SK-N-MC (cell line): ENCODE measurements around the gene KRTAP4-9.
"Not testable (repeated sequence)": the region's sequence is repeated elsewhere in the genome, so short reads cannot be mapped to it uniquely, and the experiment has no call there.

Experiments
- DNase-seq: peaks from one replicate; pipeline ENCODE4 v3.0.0-alpha.2; 2011; ENCODE audit warnings: low read depth, low spot score
- H3K27ac ChIP-seq: fragments of 200-600 bp; sonication (generic); 2 replicates; pipeline ENCODE4 v1.5.1; 2016; ENCODE audit warnings: mixed run types
- H3K36me3 ChIP-seq: fragments of 200-600 bp; sonication (generic); 2 replicates; pipeline ENCODE4 v1.6.1; 2017; ENCODE audit warnings: antibody characterized with exemption, low read length, mixed read lengths; ENCODE audit not compliant: insufficient read depth
- H3K4me3 ChIP-seq: fragments of 200-600 bp; sonication (generic); 2 replicates; pipeline ENCODE4 v1.5.1; 2016
- H3K9ac ChIP-seq: fragments of 200-600 bp; sonication (generic); 2 replicates; pipeline ENCODE4 v1.8.0; 2017; ENCODE audit warnings: mixed run types, mixed read lengths; ENCODE audit not compliant: insufficient read length
- H3K9me3 ChIP-seq: fragments of 200-600 bp; sonication (generic); 2 replicates; pipeline ENCODE4 v1.6.1; 2017; ENCODE audit warnings: low read depth, mild to moderate bottlenecking, antibody characterized with exemption, low read length, moderate library complexity, mixed read lengths
- EZH2 ChIP-seq: fragments of 200-600 bp; sonication (generic); IDR thresholded peaks from one replicate; pipeline ENCODE4 v1.6.1; 2017; ENCODE audit warnings: antibody characterized with exemption
- FOXP2 ChIP-seq: optimal IDR thresholded peaks from 2 replicates; pipeline ENCODE3; 2011; ENCODE audit warnings: mild to moderate bottlenecking, moderate library complexity; ENCODE audit not compliant: insufficient read depth; ENCODE audit errors: extremely low read length, control extremely low read depth
- POLR2AphosphoS5 ChIP-seq: IDR thresholded peaks from 2 replicates; pipeline ENCODE4 v1.6.1; 2012; ENCODE audit warnings: mild to moderate bottlenecking, low read depth, low read length, borderline replicate concordance

The KRTAP4-9 gene

DNA sequence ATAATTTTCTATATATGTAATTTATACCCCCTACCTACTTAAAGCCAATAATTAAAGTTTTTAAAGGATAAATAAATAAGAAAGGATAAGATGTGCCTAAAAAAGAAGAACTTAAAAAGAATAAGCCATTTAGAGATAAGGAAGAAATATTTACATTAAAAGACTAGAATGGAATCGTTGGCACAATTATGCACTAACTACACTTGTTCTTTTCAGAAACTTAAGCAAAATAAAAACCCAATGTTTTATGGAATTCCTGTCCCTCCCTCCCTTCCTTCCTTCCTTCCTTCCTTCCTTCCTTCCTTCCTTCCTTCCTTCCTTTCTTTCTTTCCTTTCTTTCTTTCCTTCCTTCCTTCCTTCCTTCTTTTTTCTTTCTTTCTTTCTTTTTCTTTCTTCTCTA lies 39.7 kb downstream of the KRTAP4-9 start:
- no peak; the same call in 1 of the 2 replicates for TF ChIP-seq POLR2AphosphoS5
- no peak for TF ChIP-seq FOXP2
- no peak for TF ChIP-seq EZH2
- H3K27ac ChIP-seq: peak overlapping the region; percentile 100
- no peak overlapping the region for H3K9ac ChIP-seq
- H3K36me3 ChIP-seq: peaks cover 12% of the 10 kb centered on the region; the same call in 1 of the 2 replicates
- DNase-seq: peak; percentile 96
- H3K4me3 ChIP-seq: peak overlapping the region; percentile 18; the same call in 1 of the 2 replicates
- peaks cover 15% of the 10 kb centered on the region; the same call in 1 of the 2 replicates for H3K9me3 ChIP-seq

DNA sequence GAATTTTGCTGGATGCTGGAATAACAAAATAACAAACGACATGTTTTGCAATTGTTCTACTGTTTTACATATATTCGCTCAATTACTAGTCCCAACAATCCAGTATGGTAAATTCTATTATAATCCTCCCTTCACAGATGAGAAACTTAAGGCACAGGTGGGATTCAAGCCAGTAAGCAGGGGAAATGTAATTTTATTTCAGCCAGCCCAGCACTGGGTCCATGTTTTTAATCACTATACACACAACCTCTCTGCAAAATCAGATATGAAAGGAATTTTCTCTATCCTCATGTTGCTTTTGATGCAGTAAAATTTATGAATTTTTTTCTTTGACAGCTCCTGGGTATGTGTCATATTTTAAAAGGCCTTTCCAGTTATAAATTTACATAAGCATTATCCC lies 40.1 kb downstream of the KRTAP4-9 start:
- Histone ChIP-seq H3K27ac (peak overlapping the region; percentile 100), H3K9ac (peak overlapping the region; percentile 79)

DNA sequence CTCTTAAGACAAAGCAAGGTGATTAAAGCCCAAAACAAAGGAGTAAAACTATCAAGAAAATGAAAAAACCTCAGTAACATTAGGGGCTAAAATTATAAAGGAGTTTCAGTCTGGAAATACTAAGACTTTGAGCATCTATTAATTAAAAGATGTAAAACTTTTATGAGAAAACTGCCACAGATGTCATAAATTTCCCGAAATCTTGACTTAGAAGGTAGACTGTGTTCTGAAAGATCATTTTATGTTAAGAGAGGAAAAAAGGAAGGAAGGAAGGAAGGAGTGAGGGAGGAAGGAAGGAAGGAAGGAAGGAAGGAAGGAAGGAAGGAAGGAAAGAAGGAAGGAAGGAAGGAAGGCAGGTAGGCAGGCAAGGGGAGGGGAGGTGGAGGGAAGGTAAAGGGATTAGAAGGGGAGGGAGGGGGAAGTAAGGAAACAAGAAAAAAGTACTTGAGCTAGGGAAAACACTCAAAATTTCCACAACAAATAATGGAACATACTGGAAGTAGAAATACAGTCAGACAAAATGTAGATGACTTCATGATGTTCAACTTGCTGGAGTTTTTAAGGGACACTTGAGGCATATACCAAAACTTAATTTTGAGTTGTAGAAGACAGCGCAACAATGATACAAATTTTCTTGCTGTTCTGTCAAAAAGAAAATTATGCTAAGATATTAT lies 42.5 kb downstream of the KRTAP4-9 start:
- peak overlapping the region; percentile 18 for H3K4me3 ChIP-seq
- peaks cover 12% of the 10 kb centered on the region; the same call in 1 of the 2 replicates for H3K36me3 ChIP-seq
- H3K9ac ChIP-seq: peak overlapping the region; percentile 79
- TF ChIP-seq POLR2AphosphoS5 (peak; percentile 66; the same call in 1 of the 2 replicates), EZH2 (no peak)
- DNase-seq: peak; percentile 98
- peaks cover 11% of the 10 kb centered on the region; the same call in 1 of the 2 replicates for H3K9me3 ChIP-seq
- H3K27ac ChIP-seq: peak overlapping the region; percentile 100

More for the DNA sequence above, 40.1 kb downstream of the KRTAP4-9 start:
- Histone ChIP-seq H3K36me3 (peaks cover 12% of the 10 kb centered on the region; the same call in 1 of the 2 replicates), H3K4me3 (peak overlapping the region; percentile 18; the same call in 1 of the 2 replicates), H3K9me3 (peaks cover 15% of the 10 kb centered on the region; the same call in 1 of the 2 replicates)
- peak; percentile 91 for DNase-seq
- TF ChIP-seq POLR2AphosphoS5: no peak; the same call in 1 of the 2 replicates

DNA sequence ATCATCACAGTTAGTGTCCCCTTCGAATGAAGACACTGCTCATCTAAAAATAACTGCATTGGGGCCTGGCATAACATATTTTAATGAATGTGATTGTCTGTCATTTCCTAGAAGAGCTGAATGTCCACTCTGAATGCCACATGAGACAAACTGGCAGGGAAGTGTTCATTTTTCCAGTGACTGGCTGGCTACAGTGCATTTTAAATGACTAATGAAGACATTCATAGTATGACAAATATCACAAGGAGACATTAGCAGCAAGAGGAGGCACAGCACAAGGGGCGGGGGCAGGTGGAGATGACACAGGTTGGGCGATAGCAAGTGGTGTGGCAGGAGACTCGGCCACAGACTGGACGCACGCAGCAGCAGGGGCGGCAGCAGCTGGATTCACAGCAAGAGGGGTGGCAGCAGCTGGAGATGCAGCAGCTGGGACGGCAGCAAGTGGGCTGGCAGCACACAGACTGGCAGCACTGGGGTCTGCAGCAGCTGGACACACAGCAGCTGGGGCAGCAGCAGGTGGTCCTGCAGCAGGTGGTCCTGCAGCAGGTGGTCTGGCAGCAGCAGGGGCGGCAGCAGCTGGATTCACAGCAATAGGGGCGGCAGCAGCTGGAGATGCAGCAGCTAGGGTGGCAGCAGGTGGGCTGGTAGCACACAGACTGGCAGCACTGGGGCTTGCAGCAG lies 43.9 kb downstream of the KRTAP4-9 start:
- H3K27ac ChIP-seq: peak overlapping the region; percentile 100
- H3K36me3 ChIP-seq, H3K9me3 ChIP-seq, DNase-seq, H3K4me3 ChIP-seq: not testable (repeated sequence)
- peak overlapping the region; percentile 67 for H3K9ac ChIP-seq

DNA sequence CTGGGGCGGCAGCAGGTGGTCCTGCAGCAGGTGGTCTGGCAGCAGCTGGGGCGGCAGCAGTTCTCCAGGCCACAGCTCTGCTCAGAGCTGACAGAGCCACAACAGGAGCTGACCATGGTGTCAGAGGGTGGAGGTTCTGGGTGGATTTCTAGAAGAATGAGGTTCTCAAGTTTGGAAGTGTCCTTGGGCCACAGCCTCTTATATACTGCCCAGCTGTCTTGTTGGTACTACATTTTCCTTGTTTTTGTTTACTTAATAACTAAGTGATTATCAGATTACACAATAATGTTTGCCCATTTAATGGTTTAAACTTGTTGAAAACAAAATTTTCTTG lies 44.4 kb downstream of the KRTAP4-9 start, which contains the start of gene KRTAP4-5:
Gene KRTAP4-5, minus strand, starts transcription at position 174 of the 334 bp plus-strand sequence. Its CDS starts 58 bp downstream, at position 116.
- Histone ChIP-seq H3K9me3 (no peaks in the 10 kb centered on the region), H3K4me3 (no peak within 1 kb of the TSS), H3K27ac (peak within 1 kb of the TSS; percentile 100), H3K9ac (peak within 1 kb of the TSS; percentile 67), H3K36me3 (no peaks in the 10 kb centered on the region)
- TF ChIP-seq POLR2AphosphoS5: no peak
- TF ChIP-seq EZH2: no peak
- TF ChIP-seq FOXP2: no peak
- no peak for DNase-seq

DNA sequence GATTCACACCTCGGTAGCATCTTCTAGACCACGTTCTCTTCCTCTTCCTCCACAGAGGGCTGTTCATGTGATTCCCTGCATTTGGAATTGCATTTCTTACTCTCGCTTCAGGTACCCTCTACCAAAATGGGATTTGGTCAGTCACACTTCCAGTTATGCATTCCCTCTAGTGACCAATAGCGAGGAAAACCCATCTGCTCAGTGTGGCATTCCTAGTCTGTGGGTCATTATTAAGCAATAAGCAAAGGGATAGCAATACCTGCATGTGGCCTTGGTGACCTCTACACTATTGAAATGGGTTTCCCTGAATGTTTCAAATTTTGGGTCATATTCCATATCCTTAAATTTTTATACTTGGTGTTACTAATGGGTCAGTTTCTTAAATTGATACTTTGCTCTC lies 44.8 kb downstream of the KRTAP4-9 start:
- 0 out of 2 replicates have a peak, but pooled peaks cover 2% of the 10 kb centered on the region for H3K9me3 ChIP-seq
- TF ChIP-seq FOXP2: no peak
- no peak for TF ChIP-seq EZH2
- TF ChIP-seq POLR2AphosphoS5: no peak

DNA sequence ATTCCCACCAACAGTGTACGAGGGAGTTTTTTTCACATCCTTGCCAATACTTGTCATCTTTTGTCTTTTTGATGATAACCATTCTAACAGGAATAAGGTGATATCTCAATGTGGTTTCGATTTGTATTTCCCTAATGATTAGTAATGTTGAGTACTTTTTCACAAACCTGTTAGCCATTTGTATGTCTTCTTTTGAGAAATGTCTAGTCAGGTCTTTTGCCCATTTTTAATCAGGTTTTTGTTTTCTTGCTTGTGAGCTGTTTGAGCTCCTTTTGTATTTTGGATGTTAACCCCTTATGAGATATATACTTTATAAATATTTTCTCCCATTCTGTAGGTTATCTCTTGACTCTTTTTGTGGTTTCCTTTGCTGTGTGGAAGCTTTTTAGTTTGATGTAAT lies 46.3 kb downstream of the KRTAP4-9 start:
- Histone ChIP-seq H3K27ac (peak overlapping the region; percentile 100), H3K9ac (no peak overlapping the region), H3K4me3 (no peak overlapping the region), H3K9me3 (0 out of 2 replicates have a peak, but pooled peaks cover 4% of the 10 kb centered on the region), H3K36me3 (peaks cover 4% of the 10 kb centered on the region; the same call in 1 of the 2 replicates)
- no peak for TF ChIP-seq FOXP2
- TF ChIP-seq EZH2: no peak
- no peak for TF ChIP-seq POLR2AphosphoS5
- no peak for DNase-seq

More for the DNA sequence above, 44.8 kb downstream of the KRTAP4-9 start:
- Histone ChIP-seq H3K27ac (peak overlapping the region; percentile 100), H3K9ac (no peak overlapping the region), H3K36me3 (peaks cover 2% of the 10 kb centered on the region; the same call in 1 of the 2 replicates), H3K4me3 (no peak overlapping the region)
- DNase-seq: no peak

DNA sequence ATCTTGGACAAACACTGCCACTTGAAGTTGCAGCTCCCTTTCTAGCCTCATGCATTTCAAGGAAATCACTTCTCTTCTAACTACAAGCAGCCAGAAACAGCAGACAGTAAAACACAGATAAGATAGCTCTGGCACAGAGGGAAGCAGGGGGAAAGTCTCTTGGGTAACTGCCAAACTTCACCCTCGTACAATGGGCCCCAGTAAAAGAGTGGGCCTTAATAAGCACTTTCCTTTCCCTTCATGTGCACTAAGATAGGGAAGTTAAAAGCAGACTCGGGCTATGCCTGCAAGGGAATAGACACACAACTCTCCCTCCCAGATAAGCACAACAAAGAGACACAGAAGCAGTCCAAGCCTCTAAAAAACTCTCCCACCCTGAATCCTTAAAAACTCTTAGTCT lies 48.7 kb downstream of the KRTAP4-9 start:
- H3K36me3 ChIP-seq: peaks cover 4% of the 10 kb centered on the region; the same call in 1 of the 2 replicates
- TF ChIP-seq EZH2: no peak
- no peak; the same call in 1 of the 2 replicates for TF ChIP-seq POLR2AphosphoS5
- no peak for TF ChIP-seq FOXP2
- peak overlapping the region; percentile 19; the same call in 1 of the 2 replicates for H3K4me3 ChIP-seq
- peak; percentile 60 for DNase-seq
- H3K9ac ChIP-seq: peak overlapping the region; percentile 58
- peak overlapping the region; percentile 100 for H3K27ac ChIP-seq
- H3K9me3 ChIP-seq: 0 out of 2 replicates have a peak, but pooled peaks cover 4% of the 10 kb centered on the region
